H9 (cell line): ENCODE measurements around the gene CHMP4B. TPM values are rescaled to one million over a fixed set of nuclear protein-coding genes. Genes with fewer than 3 reads are reported as not detected.
A peak's percentile ranks its signal among the peaks of the same experiment; 100 is the strongest.

Source experiments
- DNase-seq: peaks from one replicate; pipeline ENCODE4 v3.0.0-alpha.2; 2017
- H2AFZ ChIP-seq: one replicate; pipeline ENCODE4 v1.6.1; 2013; ENCODE audit warnings: mild to moderate bottlenecking, low read length, control low read depth, moderate library complexity
- H2AK5ac ChIP-seq: 2 replicates; pipeline ENCODE4 v1.6.1; 2013; ENCODE audit warnings: low read length, control low read depth, mixed read lengths; ENCODE audit not compliant: insufficient read length
- H2BK120ac ChIP-seq: one replicate; pipeline ENCODE4 v1.6.1; 2013; ENCODE audit warnings: low read depth, mild to moderate bottlenecking, low read length, control low read depth, inconsistent platforms; ENCODE audit not compliant: poor library complexity, severe bottlenecking
- H2BK12ac ChIP-seq: 2 replicates; pipeline ENCODE4 v1.6.1; 2013; ENCODE audit warnings: low read length, control low read depth, mixed read lengths, low read depth; ENCODE audit not compliant: insufficient read length
- H2BK15ac ChIP-seq: 2 replicates; pipeline ENCODE4 v1.6.1; 2013; ENCODE audit warnings: low read depth, low read length, control low read depth
- H2BK20ac ChIP-seq: one replicate; pipeline ENCODE4 v1.6.1; 2013; ENCODE audit warnings: low read depth, mild to moderate bottlenecking, low read length, control low read depth, inconsistent platforms; ENCODE audit not compliant: poor library complexity, severe bottlenecking
- H2BK5ac ChIP-seq: 2 replicates; pipeline ENCODE4 v1.6.1; 2013; ENCODE audit warnings: low read length, control low read depth, mixed read lengths; ENCODE audit not compliant: insufficient read length
- H3K14ac ChIP-seq: 2 replicates; pipeline ENCODE4 v1.6.1; 2013; ENCODE audit warnings: low read length, control low read depth; ENCODE audit not compliant: insufficient read depth
- H3K18ac ChIP-seq: 2 replicates; pipeline ENCODE4 v1.6.1; 2013; ENCODE audit warnings: low read depth, mild to moderate bottlenecking, mixed read lengths, low read length, control low read depth; ENCODE audit not compliant: insufficient read length
- H3K23ac ChIP-seq: 2 replicates; pipeline ENCODE4 v1.6.1; 2013; ENCODE audit warnings: low read length, control low read depth, mixed read lengths, low read depth; ENCODE audit not compliant: insufficient read length
- H3K23me2 ChIP-seq: 2 replicates; pipeline ENCODE4 v1.6.1; 2013; ENCODE audit warnings: low read depth, mild to moderate bottlenecking, mixed read lengths, low read length, control low read depth; ENCODE audit not compliant: insufficient read length, poor library complexity, severe bottlenecking
- H3K27ac ChIP-seq: 2 replicates; pipeline ENCODE4 v1.5.1; 2013; ENCODE audit warnings: low read length, control low read depth, mixed read lengths, low read depth; ENCODE audit not compliant: insufficient read length
- H3K27me3 ChIP-seq: 2 replicates; pipeline ENCODE4 v1.6.1; 2013; ENCODE audit warnings: low read length, control low read depth, inconsistent platforms; ENCODE audit not compliant: insufficient read depth
- H3K4ac ChIP-seq: 2 replicates; pipeline ENCODE4 v1.6.1; 2013; ENCODE audit warnings: low read depth, mild to moderate bottlenecking, control low read depth, inconsistent platforms, low read length, moderate library complexity
- H3K4me1 ChIP-seq: 2 replicates; pipeline ENCODE4 v1.6.1; 2013; ENCODE audit warnings: low read length, control low read depth, inconsistent platforms; ENCODE audit not compliant: insufficient read depth
- H3K4me2 ChIP-seq: 2 replicates; pipeline ENCODE4 v1.6.1; 2013; ENCODE audit warnings: low read length, control low read depth, mixed read lengths; ENCODE audit not compliant: insufficient read length, insufficient read depth
- H3K56ac ChIP-seq: 2 replicates; pipeline ENCODE4 v1.6.1; 2013; ENCODE audit warnings: low read depth, mild to moderate bottlenecking, mixed read lengths, low read length, control low read depth; ENCODE audit not compliant: insufficient read length
- H3K79me1 ChIP-seq: 2 replicates; pipeline ENCODE4 v1.6.1; 2013; ENCODE audit warnings: low read depth, mild to moderate bottlenecking, moderate library complexity, low read length, control low read depth, inconsistent platforms; ENCODE audit not compliant: insufficient read depth, poor library complexity, severe bottlenecking
- H3K79me2 ChIP-seq: 2 replicates; pipeline ENCODE4 v1.6.1; 2013; ENCODE audit warnings: low read length, control low read depth, inconsistent platforms; ENCODE audit not compliant: insufficient read depth
- H3K9ac ChIP-seq: 2 replicates; pipeline ENCODE4 v1.6.1; 2013; ENCODE audit warnings: low read length, control low read depth, mixed read lengths; ENCODE audit not compliant: insufficient read length; ENCODE audit errors: extremely low read depth
- H3K9me3 ChIP-seq: one replicate; pipeline ENCODE4 v1.6.1; 2013; ENCODE audit warnings: low read depth, low read length, inconsistent platforms; ENCODE audit not compliant: control insufficient read depth
- H3T11ph ChIP-seq: one replicate; pipeline ENCODE4 v1.6.1; 2013; ENCODE audit warnings: mild to moderate bottlenecking, low read length, control low read depth, inconsistent platforms
- H4K20me1 ChIP-seq: one replicate; pipeline ENCODE4 v1.6.1; 2013; ENCODE audit not compliant: control insufficient read depth, insufficient read length, insufficient read depth
- H4K5ac ChIP-seq: 2 replicates; pipeline ENCODE4 v1.6.1; 2013; ENCODE audit warnings: low read depth, mild to moderate bottlenecking, mixed read lengths, low read length, control low read depth; ENCODE audit not compliant: insufficient read length
- H4K8ac ChIP-seq: replicated peaks from 2 replicates; pipeline ENCODE4 v1.6.1; 2013; ENCODE audit warnings: low read length, control low read depth, mixed read lengths, low read depth; ENCODE audit not compliant: insufficient read length
- H4K91ac ChIP-seq: 2 replicates; pipeline ENCODE4 v1.6.1; 2013; ENCODE audit warnings: low read depth, mild to moderate bottlenecking, moderate library complexity, mixed read lengths, low read length, control low read depth; ENCODE audit not compliant: insufficient read length
- H3K27ac Mint-ChIP-seq, 3 experiments: 2 replicates in 2 of 3; 3 replicates in 1 of 3; pipeline ENCODE4 v1.8.0; 2020 to 2021; ENCODE audit warnings: mixed read lengths in 3 of 3, mild to moderate bottlenecking in 1 of 3, moderate library complexity in 1 of 3
- H3K27me3 Mint-ChIP-seq: 2 replicates; pipeline ENCODE4 v1.8.0; 2021; ENCODE audit warnings: low read depth, mild to moderate bottlenecking, moderate library complexity, mixed read lengths
- H3K36me3 Mint-ChIP-seq, 3 experiments: 2 replicates in 2 of 3; 3 replicates in 1 of 3; pipeline ENCODE4 v1.8.0; 2020 to 2021; ENCODE audit warnings: low read depth in 3 of 3, mixed read lengths in 3 of 3; ENCODE audit not compliant: insufficient read depth in 1 of 3
- H3K4me1 Mint-ChIP-seq, 2 experiments: 2 replicates each; pipeline ENCODE4 v1.8.0; 2020; ENCODE audit warnings: mixed read lengths in 2 of 2
- H3K4me3 Mint-ChIP-seq, 2 experiments: 2 replicates in 1 of 2; 3 replicates in 1 of 2; pipeline ENCODE4 v1.8.0; 2020 to 2021; ENCODE audit warnings: mild to moderate bottlenecking in 2 of 2, mixed read lengths in 2 of 2, moderate library complexity in 1 of 2
- H3K9me3 Mint-ChIP-seq, 2 experiments: 2 replicates in 1 of 2; 3 replicates in 1 of 2; pipeline ENCODE4 v1.8.0; 2020; ENCODE audit warnings: mild to moderate bottlenecking in 2 of 2, mixed read lengths in 2 of 2, moderate library complexity in 1 of 2
- WGBS: extraction: QIAGEN DNeasy Blood & Tissue Kit; methylation state at CpG from one replicate; pipeline ENCODE4 v1.1.7; 2013; ENCODE audit warnings: missing lambda C conversion rate, low lambda C conversion rate, mixed read lengths; ENCODE audit not compliant: insufficient read length; ENCODE audit errors: extremely low coverage; 5-methylcytosine and 5-hydroxymethylcytosine counted together
- total RNA-seq: library from RNA; stranded (reverse); gene quantifications from 2 replicates; pipeline ENCODE4 v1.2.1, GENCODE V29; 2021
- TF ChIP-seq, protein P1 (sequence below): fragments of 200-600 bp; sonication (generic); conservative IDR thresholded peaks from 3 replicates; pipeline ENCODE4 v1.8.0; 2021; ENCODE audit warnings: antibody characterized with exemption, mild to moderate bottlenecking

Gene CHMP4B
- total RNA-seq, 1 experiment from 2014 or later, result 94.9 TPM

DNA sequence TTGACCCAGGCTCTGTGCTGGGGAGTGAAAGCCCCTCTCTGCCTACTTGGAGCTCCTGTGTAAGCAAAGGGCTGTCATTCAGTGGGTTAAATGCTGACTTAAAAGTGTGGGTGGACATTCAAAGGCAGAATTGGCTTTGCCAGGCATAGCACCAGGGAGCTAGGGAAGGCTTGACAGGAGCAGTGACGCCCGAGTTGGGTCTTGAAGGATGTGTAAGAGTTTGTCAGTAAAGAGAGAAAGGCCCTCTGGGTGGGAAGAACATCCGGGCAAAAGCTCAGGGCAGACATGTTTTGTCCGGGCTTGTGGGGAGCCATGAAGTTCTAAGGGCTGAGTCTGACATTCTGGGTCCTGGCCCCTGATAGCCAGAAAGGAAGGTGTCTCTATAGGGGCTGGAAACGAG is 27.9 kb upstream of the CHMP4B start:
- no peaks in the 10 kb centered on the region for H3K27me3 Mint-ChIP-seq
- H3K79me2 ChIP-seq, result no peaks in the 10 kb centered on the region
- H3K23me2 ChIP-seq, result no peaks in the 10 kb centered on the region
- peaks cover 0 to 5% (median 4%) of the 10 kb centered on the region in 3 experiments; a peak in 2 of 7 replicates for H3K36me3 Mint-ChIP-seq
- no peak overlapping the region for H2BK120ac ChIP-seq
- H2AFZ ChIP-seq, result no peak overlapping the region
- peaks cover 6 to 10% of the 10 kb centered on the region in 2 experiments for H3K4me1 Mint-ChIP-seq
- no peaks in the 10 kb centered on the region for H4K20me1 ChIP-seq
- H3K9me3 Mint-ChIP-seq, result no peaks in the 10 kb centered on the region
- H3K9me3 ChIP-seq, result no peaks in the 10 kb centered on the region
- no peak overlapping the region for H4K5ac ChIP-seq
- no peaks in the 10 kb centered on the region for H3K27me3 ChIP-seq
- no peak overlapping the region for H2BK12ac ChIP-seq
- H3K23ac ChIP-seq, result no peak overlapping the region
- H3K27ac Mint-ChIP-seq, result peak overlapping the region in 1 of 3 experiments; percentile 68; a peak in 2 of 7 replicates
- H3K79me1 ChIP-seq, result no peaks in the 10 kb centered on the region
- no peak overlapping the region for H2BK15ac ChIP-seq
- H3K18ac ChIP-seq, result no peak overlapping the region
- H3K4me2 ChIP-seq, result no peak overlapping the region
- H3K27ac ChIP-seq, result no peak overlapping the region
- H4K8ac ChIP-seq, result no peak overlapping the region
- H3T11ph ChIP-seq, result no peak overlapping the region
- H3K4me1 ChIP-seq, result no peaks in the 10 kb centered on the region; the same call in 1 of the 2 replicates
- no peak overlapping the region for H3K4me3 Mint-ChIP-seq
- no peak overlapping the region for H2BK5ac ChIP-seq
- no peak overlapping the region for H4K91ac ChIP-seq
- H2AK5ac ChIP-seq, result no peak overlapping the region
- no CpG with 5 or more reads among the region's 5 CpGs for WGBS
- H3K14ac ChIP-seq, result no peak overlapping the region
- TF ChIP-seq, protein P1, sequence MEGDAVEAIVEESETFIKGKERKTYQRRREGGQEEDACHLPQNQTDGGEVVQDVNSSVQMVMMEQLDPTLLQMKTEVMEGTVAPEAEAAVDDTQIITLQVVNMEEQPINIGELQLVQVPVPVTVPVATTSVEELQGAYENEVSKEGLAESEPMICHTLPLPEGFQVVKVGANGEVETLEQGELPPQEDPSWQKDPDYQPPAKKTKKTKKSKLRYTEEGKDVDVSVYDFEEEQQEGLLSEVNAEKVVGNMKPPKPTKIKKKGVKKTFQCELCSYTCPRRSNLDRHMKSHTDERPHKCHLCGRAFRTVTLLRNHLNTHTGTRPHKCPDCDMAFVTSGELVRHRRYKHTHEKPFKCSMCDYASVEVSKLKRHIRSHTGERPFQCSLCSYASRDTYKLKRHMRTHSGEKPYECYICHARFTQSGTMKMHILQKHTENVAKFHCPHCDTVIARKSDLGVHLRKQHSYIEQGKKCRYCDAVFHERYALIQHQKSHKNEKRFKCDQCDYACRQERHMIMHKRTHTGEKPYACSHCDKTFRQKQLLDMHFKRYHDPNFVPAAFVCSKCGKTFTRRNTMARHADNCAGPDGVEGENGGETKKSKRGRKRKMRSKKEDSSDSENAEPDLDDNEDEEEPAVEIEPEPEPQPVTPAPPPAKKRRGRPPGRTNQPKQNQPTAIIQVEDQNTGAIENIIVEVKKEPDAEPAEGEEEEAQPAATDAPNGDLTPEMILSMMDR, result no peak
- no peak overlapping the region for H3K9ac ChIP-seq
- no peak overlapping the region for H3K4ac ChIP-seq
- H3K56ac ChIP-seq, result no peak overlapping the region
- DNase-seq, result no peak
- H2BK20ac ChIP-seq, result no peak overlapping the region
